K562 (cell line): ENCODE results near the gene POLDIP3. TPM values are rescaled to one million over a fixed set of nuclear protein-coding genes. Genes with fewer than 3 reads are reported as not detected.
A peak's percentile ranks its signal among the peaks of the same experiment; 100 is the strongest.

Source experiments
- ATF2 ChIP-seq: sonication (generic); formaldehyde crosslinking; IDR thresholded peaks from 2 replicates; pipeline ENCODE4 v1.8.1; 2022; ENCODE audit warnings: missing genetic modification reagents
- BCL6 ChIP-seq: fragments of 250-450 bp; sonication (Bioruptor Pico); IDR thresholded peaks from 2 replicates; pipeline ENCODE4 v1.4.0; 2020
- CEBPG ChIP-seq, 3 experiments: fragments of 200-800 bp in 1 of 3; sonication (Bioruptor generic) in 1 of 3; sonication (generic) in 1 of 3; formaldehyde crosslinking in 1 of 3; IDR thresholded peaks in 2 of 3; conservative IDR thresholded peaks in 1 of 3; 2 replicates each; pipeline versions ENCODE4 v1.6.1 to v1.8.0; 2016 to 2022; ENCODE audit warnings: missing compliant biosample characterization in 2 of 3, missing genetic modification characterization in 2 of 3, mild to moderate bottlenecking in 1 of 3, missing genetic modification reagents in 1 of 3
- DLX4 ChIP-seq: fragments of 250-450 bp; sonication (Bioruptor Pico); IDR thresholded peaks from 2 replicates; pipeline ENCODE4 v1.6.1; 2021; ENCODE audit warnings: mild to moderate bottlenecking
- E4F1 ChIP-seq: fragments of 250-450 bp; sonication (Bioruptor Pico); IDR thresholded peaks from 2 replicates; pipeline ENCODE4 v1.5.0; 2021; ENCODE audit warnings: mild to moderate bottlenecking, borderline replicate concordance
- NFIC ChIP-seq: fragments of 450-650 bp; IDR thresholded peaks from 2 replicates; pipeline ENCODE4 v1.6.1; 2017; ENCODE audit warnings: mild to moderate bottlenecking, inconsistent platforms
- SAFB2 ChIP-seq: fragments of 200-400 bp; formaldehyde crosslinking; IDR thresholded peaks from 2 replicates; pipeline ENCODE4 v1.6.1; 2018; ENCODE audit warnings: borderline replicate concordance, low read length, low read depth, moderate library complexity; ENCODE audit not compliant: severe bottlenecking
- SMAD1 ChIP-seq: fragments of 150-350 bp; IDR thresholded peaks from 2 replicates; pipeline ENCODE4 v1.6.1; 2014; ENCODE audit warnings: low read length, low read depth; ENCODE audit not compliant: partially characterized antibody
- ZBTB26 ChIP-seq: fragments of 450-650 bp; formaldehyde crosslinking; IDR thresholded peaks from 2 replicates; pipeline ENCODE4 v1.4.0; 2022; ENCODE audit warnings: missing genetic modification characterization
- ZNF436 ChIP-seq: fragments of 250-450, 450-650 bp; sonication (Bioruptor Pico); formaldehyde crosslinking; IDR thresholded peaks from 2 replicates; pipeline ENCODE4 v1.7.0; 2020; ENCODE audit warnings: mild to moderate bottlenecking
- polyA plus RNA-seq, 8 experiments: library from polyadenylated mRNA; depleted of rRNA in 4 of 8; stranded (reverse) in 5 of 8; unstranded in 3 of 8; fragments of >200 nt; fragmentation: Nextera tagmentation in 2 of 8; fragmentation: Illumina TruSeq in 1 of 8; extraction: Ambion mirVana in 2 of 8; extraction: Trizol in 1 of 8; gene quantifications; 2 replicates each; pipeline versions ENCODE4 v1.2.1 to v1.2.3, GENCODE V29; 2011 to 2014; ENCODE audit warnings: inconsistent platforms in 1 of 8, missing spikeins in 1 of 8
- total RNA-seq, 7 experiments: library from RNA; depleted of rRNA in 6 of 7; stranded (reverse); fragments of >200 nt in 6 of 7; fragmentation: Illumina TruSeq in 2 of 7; extraction: Trizol in 2 of 7; gene quantifications; 2 replicates each; pipeline versions ENCODE4 v1.2.1 to v1.2.3, GENCODE V29; 2011 to 2021; ENCODE audit warnings: low replicate concordance in 1 of 7
- TF ChIP-seq, protein P1 (sequence below): fragments of 200-800 bp; sonication (Bioruptor generic); IDR thresholded peaks from 2 replicates; pipeline ENCODE4 v1.6.1; 2017; ENCODE audit warnings: missing genetic modification characterization, missing compliant biosample characterization
- TF ChIP-seq, protein P2 (sequence below): fragments of 450-650 bp; IDR thresholded peaks from 2 replicates; pipeline ENCODE4 v1.6.1; 2018; ENCODE audit warnings: mild to moderate bottlenecking, low read depth; ENCODE audit not compliant: partially characterized antibody

Gene POLDIP3
- total and polyA plus RNA-seq, 9 of the 15 experiments (the other 6 are each of a cell fraction or from before 2014, with no cell fraction given), result 14.3 to 53.0 (median 26.3) TPM

DNA sequence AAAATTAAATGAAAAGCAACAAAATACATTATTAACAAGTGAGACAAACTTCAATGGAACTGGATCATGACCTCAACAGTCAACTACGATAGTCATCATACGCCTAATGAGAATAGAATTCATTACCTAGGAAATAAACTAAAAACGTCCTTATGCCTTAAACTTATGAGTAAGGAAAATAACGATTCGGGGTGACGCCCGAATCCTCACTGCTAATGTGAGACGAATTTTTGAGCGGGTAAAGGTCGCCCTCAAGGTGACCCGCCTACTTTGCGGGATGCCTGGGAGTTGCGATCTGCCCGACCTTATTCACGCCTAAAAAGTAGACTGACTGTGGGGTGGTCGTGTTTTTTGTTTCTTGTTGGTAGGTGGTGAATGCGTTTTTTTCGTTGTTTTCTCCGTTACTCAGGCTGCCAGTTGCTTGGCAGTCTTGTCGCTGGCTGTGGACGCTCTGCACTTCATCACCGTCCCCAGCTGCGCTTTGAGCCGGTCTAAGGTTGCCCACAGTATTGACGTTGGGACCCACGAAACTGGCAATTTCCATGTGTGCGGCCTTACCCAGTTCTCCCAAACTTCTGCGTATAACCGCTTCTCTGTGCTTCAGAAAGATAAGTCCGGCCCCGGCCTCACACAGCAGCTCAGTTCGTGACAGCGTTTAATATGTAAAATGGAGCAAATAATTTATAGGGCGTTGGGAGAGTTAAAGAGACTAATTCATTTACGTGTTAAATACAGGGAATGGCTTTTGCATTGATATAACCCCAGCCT is 593 bp upstream of the POLDIP3 start (continued):
- TF ChIP-seq, protein P1, sequence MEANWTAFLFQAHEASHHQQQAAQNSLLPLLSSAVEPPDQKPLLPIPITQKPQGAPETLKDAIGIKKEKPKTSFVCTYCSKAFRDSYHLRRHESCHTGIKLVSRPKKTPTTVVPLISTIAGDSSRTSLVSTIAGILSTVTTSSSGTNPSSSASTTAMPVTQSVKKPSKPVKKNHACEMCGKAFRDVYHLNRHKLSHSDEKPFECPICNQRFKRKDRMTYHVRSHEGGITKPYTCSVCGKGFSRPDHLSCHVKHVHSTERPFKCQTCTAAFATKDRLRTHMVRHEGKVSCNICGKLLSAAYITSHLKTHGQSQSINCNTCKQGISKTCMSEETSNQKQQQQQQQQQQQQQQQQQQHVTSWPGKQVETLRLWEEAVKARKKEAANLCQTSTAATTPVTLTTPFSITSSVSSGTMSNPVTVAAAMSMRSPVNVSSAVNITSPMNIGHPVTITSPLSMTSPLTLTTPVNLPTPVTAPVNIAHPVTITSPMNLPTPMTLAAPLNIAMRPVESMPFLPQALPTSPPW (CRISPR knock-in tag), result peak; percentile 47
- TF ChIP-seq ZBTB26 (CRISPR knock-in tag) (peak; percentile 98), E4F1 (peak; percentile 62; the same call in 1 of the 2 replicates), ATF2 (CRISPR knock-in tag) (no peak), CEBPG (CRISPR knock-in tag; IDR thresholded peaks at IDR 0.05) (no peak), CEBPG (tag; conservative IDR thresholded peaks at IDR 0.05 in 1 of 2, IDR thresholded peaks at IDR 0.05 in 1 of 2) (no peak), BCL6 (CRISPR knock-in tag) (no peak), SMAD1 (peak; percentile 100), DLX4 (CRISPR knock-in tag) (peak; percentile 92), SAFB2 (no peak), NFIC (peak; percentile 85), ZNF436 (peak; percentile 91)
- TF ChIP-seq, protein P2, sequence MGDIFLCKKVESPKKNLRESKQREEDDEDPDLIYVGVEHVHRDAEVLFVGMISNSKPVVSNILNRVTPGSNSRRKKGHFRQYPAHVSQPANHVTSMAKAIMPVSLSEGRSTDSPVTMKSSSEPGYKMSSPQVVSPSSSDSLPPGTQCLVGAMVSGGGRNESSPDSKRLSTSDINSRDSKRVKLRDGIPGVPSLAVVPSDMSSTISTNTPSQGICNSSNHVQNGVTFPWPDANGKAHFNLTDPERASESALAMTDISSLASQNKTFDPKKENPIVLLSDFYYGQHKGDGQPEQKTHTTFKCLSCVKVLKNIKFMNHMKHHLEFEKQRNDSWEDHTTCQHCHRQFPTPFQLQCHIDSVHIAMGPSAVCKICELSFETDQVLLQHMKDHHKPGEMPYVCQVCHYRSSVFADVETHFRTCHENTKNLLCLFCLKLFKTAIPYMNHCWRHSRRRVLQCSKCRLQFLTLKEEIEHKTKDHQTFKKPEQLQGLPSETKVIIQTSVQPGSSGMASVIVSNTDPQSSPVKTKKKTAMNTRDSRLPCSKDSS, result no peak
